Ureter (tissue), 1 donor: Measurements from ENCODE around the gene ETV1. TPM values are rescaled to one million over a fixed set of nuclear protein-coding genes. Genes with fewer than 3 reads are reported as not detected.
"Not testable (repeated sequence)": the region's sequence is repeated elsewhere in the genome, so short reads cannot be mapped to it uniquely, and the experiment has no call there.

ENCODE experiments used
- DNase-seq: peaks from one replicate; pipeline ENCODE4 v3.0.0-alpha.2; 2020; ENCODE audit warnings: low spot score
- total RNA-seq: library from RNA; stranded (reverse); gene quantifications from one replicate; pipeline ENCODE4 v1.2.4, GENCODE V29; 2023
- donor health status: DM: yes; HTN: yes; CAD: no.

ETV1 gene
- total RNA-seq, 1 donor from 2014 or later: 8.5 TPM

GRCh38 chr7:13932131-13932530, 57.3 kb downstream of the ETV1 start:
- no peak for DNase-seq

- DNase-seq: no peak
These were observed 68.4 kb downstream of the ETV1 start for GRCh38 chr7:13921062-13921461.

GRCh38 chr7:13920053-13920697, 69.3 kb downstream of the ETV1 start:
- DNase-seq: no peak

GRCh38 chr7:13918333-13918732, 71.1 kb downstream of the ETV1 start:
- not testable (repeated sequence) for DNase-seq

GRCh38 chr7:13917103-13917502, 72.4 kb downstream of the ETV1 start:
- DNase-seq: not testable (repeated sequence)

- DNase-seq: no peak
These were observed 73.6 kb downstream of the ETV1 start for GRCh38 chr7:13915891-13916290.

- DNase-seq: no peak
These were observed 76.7 kb downstream of the ETV1 start for GRCh38 chr7:13912715-13913278.

GRCh38 chr7:13911909-13912308, 77.6 kb downstream of the ETV1 start:
- DNase-seq: no peak

GRCh38 chr7:13910805-13911551, 78.5 kb downstream of the ETV1 start:
- DNase-seq: no peak

- no peak for DNase-seq
These were observed 80.6 kb downstream of the ETV1 start for GRCh38 chr7:13908667-13909397.

- DNase-seq: no peak
These were observed 81.6 kb downstream of the ETV1 start for GRCh38 chr7:13907831-13908230.

GRCh38 chr7:13904689-13905088, 84.8 kb downstream of the ETV1 start:
- DNase-seq: no peak

- DNase-seq: no peak
These were observed 85.5 kb downstream of the ETV1 start for GRCh38 chr7:13904007-13904406.

- DNase-seq: no peak
These were observed 87.9 kb downstream of the ETV1 start for GRCh38 chr7:13901577-13901976.

GRCh38 chr7:13898957-13899670, 90.4 kb downstream of the ETV1 start:
- DNase-seq: no peak

- no peak for DNase-seq
These were observed 91.6 kb downstream of the ETV1 start for GRCh38 chr7:13897819-13898218.

- no peak for DNase-seq
These were observed 94.5 kb downstream of the ETV1 start for GRCh38 chr7:13894954-13895353.

GRCh38 chr7:13894377-13894776, 95.1 kb downstream of the ETV1 start:
- DNase-seq: no peak

- no peak for DNase-seq
These were observed 98.7 kb downstream of the ETV1 start for GRCh38 chr7:13890793-13891192.

- DNase-seq: no peak
These were observed 103.1 kb downstream of the ETV1 start for GRCh38 chr7:13886356-13886755.

- DNase-seq: no peak
These were observed 107.4 kb downstream of the ETV1 start for GRCh38 chr7:13882051-13882450.

- no peak for DNase-seq
These were observed 108.7 kb downstream of the ETV1 start for GRCh38 chr7:13880789-13881188.
